Body of pancreas (tissue), 4 donors: ENCODE data around the gene NKAP.

ENCODE experiments used
- CTCF ChIP-seq, 7 experiments: fragments of 450-650 bp in 4 of 7; fragments of 200-600 bp in 3 of 7; sonication (generic) in 3 of 7; IDR thresholded peaks; one replicate each; pipeline ENCODE4 v1.5.1; 2016 to 2019; ENCODE audit warnings: antibody characterized with exemption in 7 of 7
- POLR2A ChIP-seq, 3 donors: fragments of 450-650 bp; IDR thresholded peaks; one replicate each; pipeline ENCODE4 v1.6.1; 2016; ENCODE audit warnings: antibody characterized with exemption in 3 of 3, mild to moderate bottlenecking in 2 of 3

- TF ChIP-seq CTCF (IDR thresholded peaks at IDR 0.05) (no peak), POLR2A (IDR thresholded peaks at IDR 0.05) (no peak)
These were observed 39.9 kb upstream of the NKAP start for GRCh38 chrX:119983494-119983893.
